Measurements from ENCODE around the gene COX7A1.
A peak's percentile ranks its signal among the peaks of the same experiment; 100 is the strongest.
"Not testable (repeated sequence)": the region's sequence is repeated elsewhere in the genome, so short reads cannot be mapped to it uniquely, and the experiment has no call there.

The COX7A1 gene

GRCh38 chr19:36141039-36141927, 11.0 kb downstream of the COX7A1 start:
- DNase-seq: peak; percentile 95

GRCh38 chr19:36140304-36141038, 11.8 kb downstream of the COX7A1 start:
- DNase-seq: peak; percentile 95

- peak; percentile 100 for DNase-seq
Measured at GRCh38 chr19:36139473-36140303, 12.6 kb downstream of the COX7A1 start, which contains the start of gene CAPNS1. CAPNS1 (plus strand) TSS chr19:36140066; CDS start chr19:36141012, 946 bp downstream.

- no peak for DNase-seq
Measured at GRCh38 chr19:36139120-36139472, 13.2 kb downstream of the COX7A1 start.

- DNase-seq: peak; percentile 82
Measured at GRCh38 chr19:36136964-36137686, 15.1 kb downstream of the COX7A1 start.

GRCh38 chr19:36134867-36135266, 17.4 kb downstream of the COX7A1 start:
- not testable (repeated sequence) for DNase-seq

- DNase-seq: not testable (repeated sequence)
Measured at GRCh38 chr19:36131221-36131620, 21.0 kb downstream of the COX7A1 start.

- no peak for DNase-seq
Measured at GRCh38 chr19:36128392-36128736, 23.9 kb downstream of the COX7A1 start.

- no peak for DNase-seq
Measured at GRCh38 chr19:36125557-36125956, 26.7 kb downstream of the COX7A1 start.

- DNase-seq: no peak
Measured at GRCh38 chr19:36121486-36122124, 30.6 kb downstream of the COX7A1 start.

- DNase-seq: no peak
Measured at GRCh38 chr19:36120984-36121358, 31.3 kb downstream of the COX7A1 start.

GRCh38 chr19:36120092-36120983, 31.9 kb downstream of the COX7A1 start:
- peak; percentile 99 for DNase-seq

- no peak for DNase-seq
Measured at GRCh38 chr19:36116344-36116637, 36.0 kb downstream of the COX7A1 start.

- DNase-seq: no peak
Measured at GRCh38 chr19:36115453-36116343, 36.5 kb downstream of the COX7A1 start, which contains the start of gene TBCB. TBCB (plus strand) TSS chr19:36115468; CDS start chr19:36115561, 93 bp downstream.

- DNase-seq: peak; percentile 100
Measured at GRCh38 chr19:36114721-36115452, 37.4 kb downstream of the COX7A1 start, which contains the start of gene POLR2I. POLR2I (minus strand) TSS chr19:36114875; CDS start chr19:36114856, 19 bp downstream.

GRCh38 chr19:36113894-36114720, 38.1 kb downstream of the COX7A1 start:
- DNase-seq: peak; percentile 74

- no peak for DNase-seq
Measured at GRCh38 chr19:36113425-36113824, 38.8 kb downstream of the COX7A1 start.

GRCh38 chr19:36112678-36113077, 39.6 kb downstream of the COX7A1 start:
- no peak for DNase-seq
